Transverse colon (tissue), 4 donors: ENCODE results near the gene PPFIBP2.

Experiments used
- CTCF ChIP-seq, 5 experiments: fragments of 200-600 bp in 3 of 5; fragments of 450-650 bp in 2 of 5; sonication (generic) in 3 of 5; IDR thresholded peaks; 1 replicate in 2 of 5; 2 replicates in 3 of 5; pipeline ENCODE4 v1.5.1; 2016 to 2017; ENCODE audit warnings: antibody characterized with exemption in 5 of 5, inconsistent platforms in 3 of 5, mild to moderate bottlenecking in 2 of 5, moderate library complexity in 1 of 5
- POLR2A ChIP-seq: fragments of 450-650 bp; IDR thresholded peaks from one replicate; pipeline ENCODE4 v1.6.1; 2016; ENCODE audit warnings: antibody characterized with exemption, mild to moderate bottlenecking, moderate library complexity
- POLR2AphosphoS5 ChIP-seq, 3 donors: sonication (generic); formaldehyde crosslinking; IDR thresholded peaks; one replicate each; pipeline ENCODE4 v1.6.1; 2016; ENCODE audit warnings: antibody characterized with exemption in 3 of 3

- no peak for TF ChIP-seq POLR2AphosphoS5 (IDR thresholded peaks at IDR 0.05)
- no peak for TF ChIP-seq POLR2A
- no peak for TF ChIP-seq CTCF (IDR thresholded peaks at IDR 0.05)
These were observed 59.4 kb downstream of the PPFIBP2 start for GRCh38 chr11:7573193-7573557.
